NCI-H524 treated with DMSO at 0.1 percent for 48 hours (cell line): Measurements from ENCODE around the gene RASL12.
"Not testable (repeated sequence)": the region's sequence is repeated elsewhere in the genome, so short reads cannot be mapped to it uniquely, and the experiment has no call there.

Source experiments
- DNase-seq: peaks from one replicate; lab custom pipeline; 2025; lab: John Stamatoyannopoulos, UW

RASL12 gene

DNA sequence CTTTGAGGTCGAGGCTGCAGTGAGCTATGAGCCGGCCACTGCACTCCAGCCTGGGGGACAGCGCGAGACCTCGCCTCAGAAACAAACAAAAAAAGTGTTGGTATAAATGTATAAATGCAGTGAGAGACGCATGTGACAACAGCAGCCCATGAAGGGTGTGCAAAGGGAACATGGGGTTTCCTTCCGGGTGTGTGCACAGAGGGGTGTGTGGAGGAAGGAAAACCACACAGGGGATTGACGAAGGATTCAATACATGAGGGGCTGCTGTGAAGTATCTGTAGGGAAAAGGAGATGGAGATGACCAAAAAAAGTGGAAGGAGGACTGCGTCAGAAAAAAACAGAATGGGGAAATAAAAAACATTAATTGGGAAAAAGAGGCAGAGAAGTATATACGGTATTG is 39.5 kb downstream of the RASL12 start:
- DNase-seq = no peak

DNA sequence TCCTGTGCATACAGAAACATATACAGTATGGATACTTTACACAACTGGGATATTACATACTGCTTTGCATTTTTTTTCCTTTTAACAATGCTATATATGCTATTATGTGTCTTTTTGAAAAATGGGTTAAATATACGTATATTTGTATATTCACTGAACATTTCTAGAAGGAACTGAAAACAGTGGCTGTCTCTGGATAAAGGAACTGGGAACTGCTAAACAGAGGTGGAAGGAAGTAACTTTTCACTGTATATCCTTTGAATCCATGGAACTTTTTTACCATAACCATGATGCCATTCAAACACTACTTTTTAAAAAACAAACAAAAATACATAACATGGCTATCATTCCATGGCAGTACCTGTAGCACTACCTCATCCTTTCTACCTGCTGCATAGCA is 40.2 kb downstream of the RASL12 start:
- no peak for DNase-seq

DNA sequence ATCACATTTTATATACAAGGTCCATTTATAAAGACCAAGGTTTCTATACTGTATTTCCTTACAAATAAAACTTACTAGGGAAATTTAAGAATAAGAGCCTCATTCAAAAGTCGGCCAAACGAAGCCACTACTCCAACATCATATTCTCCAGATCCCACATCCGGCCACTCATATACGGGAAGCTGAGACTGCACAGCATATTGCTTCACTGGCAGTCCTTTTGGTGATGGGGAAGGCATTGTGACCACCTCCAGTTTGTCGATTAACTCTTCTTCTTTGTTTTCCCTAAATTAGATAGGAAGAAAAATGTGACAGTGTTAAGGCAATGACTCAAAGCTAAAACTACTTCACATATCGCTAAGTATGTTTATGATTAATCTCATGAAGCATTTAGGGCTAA is 41.0 kb downstream of the RASL12 start:
- no peak for DNase-seq

DNA sequence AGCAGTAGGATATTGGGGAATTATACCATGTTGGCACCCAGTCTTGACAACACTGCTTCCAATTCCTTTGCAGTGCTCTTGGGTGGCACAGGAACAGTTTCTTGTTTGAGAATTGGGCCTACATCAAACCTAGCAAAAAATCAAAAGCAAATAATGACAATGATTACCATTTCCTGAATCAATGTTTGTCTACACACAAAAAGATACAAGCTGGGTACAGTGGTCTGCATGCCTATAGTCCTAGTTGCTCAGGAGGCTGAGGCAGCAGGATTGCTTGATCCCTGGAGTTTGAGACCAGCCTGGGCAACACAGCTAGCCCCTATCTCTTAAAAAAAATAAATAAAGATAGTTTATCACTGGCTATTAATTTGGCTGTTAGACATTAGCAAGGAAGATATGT is 46.3 kb downstream of the RASL12 start:
- no peak for DNase-seq

DNA sequence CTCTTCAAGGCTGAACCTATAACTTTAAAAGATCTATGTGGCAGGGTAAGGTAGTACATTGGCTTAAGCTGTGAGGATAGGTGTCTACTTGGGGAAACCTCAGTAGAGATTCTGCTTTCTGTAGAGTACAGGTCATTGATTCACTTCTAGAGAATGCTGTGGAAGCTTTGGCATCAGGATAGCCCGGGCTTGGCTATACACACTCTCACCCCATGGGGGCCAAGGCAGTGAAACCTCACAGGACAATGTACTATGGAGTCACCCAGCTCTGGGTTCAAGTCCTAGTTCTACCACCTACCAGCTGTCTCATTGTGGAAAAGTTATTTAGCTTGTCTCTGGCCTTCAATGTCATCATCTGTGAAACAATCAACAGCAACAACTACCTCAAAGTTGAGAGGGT is 47.4 kb downstream of the RASL12 start:
- no peak for DNase-seq

DNA sequence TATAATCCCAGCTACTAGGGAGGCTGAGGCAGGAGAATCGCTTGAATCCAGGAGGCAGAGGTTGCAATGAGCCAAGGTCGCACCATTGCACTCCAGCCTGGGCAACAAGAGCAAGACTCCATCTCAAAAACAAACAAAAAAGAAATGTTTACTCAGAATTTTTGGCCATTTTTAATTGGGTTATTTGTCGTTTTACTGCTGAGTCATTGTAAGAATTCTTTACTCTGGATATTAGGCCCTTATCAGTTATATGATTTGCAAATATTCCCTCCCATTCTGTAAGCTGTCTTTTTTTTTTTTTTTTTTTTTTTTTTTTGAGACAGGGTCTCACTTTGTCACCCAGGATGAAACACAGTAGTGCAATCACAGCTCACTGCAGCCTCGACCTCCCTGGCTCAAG is 56.6 kb downstream of the RASL12 start:
- not testable (repeated sequence) for DNase-seq

DNA sequence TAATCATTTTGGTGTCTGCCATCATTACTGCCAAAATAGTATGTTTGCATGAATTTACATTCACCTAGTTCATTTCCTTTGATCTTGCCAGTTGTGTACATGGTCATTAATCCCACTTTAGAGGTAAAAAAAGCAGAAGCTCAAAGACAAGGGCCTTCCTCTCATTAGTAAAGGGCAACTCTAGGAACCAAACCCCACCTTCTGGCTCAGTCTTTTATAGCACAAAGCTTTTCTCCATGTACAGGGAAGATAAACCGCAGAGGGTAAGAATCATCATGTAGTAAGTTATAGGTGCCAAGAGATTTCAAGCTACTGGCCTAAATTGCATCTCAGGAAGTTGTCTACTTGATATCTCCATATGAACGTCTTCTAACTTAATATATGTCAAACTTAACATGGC is 58.8 kb downstream of the RASL12 start:
- no peak for DNase-seq

DNA sequence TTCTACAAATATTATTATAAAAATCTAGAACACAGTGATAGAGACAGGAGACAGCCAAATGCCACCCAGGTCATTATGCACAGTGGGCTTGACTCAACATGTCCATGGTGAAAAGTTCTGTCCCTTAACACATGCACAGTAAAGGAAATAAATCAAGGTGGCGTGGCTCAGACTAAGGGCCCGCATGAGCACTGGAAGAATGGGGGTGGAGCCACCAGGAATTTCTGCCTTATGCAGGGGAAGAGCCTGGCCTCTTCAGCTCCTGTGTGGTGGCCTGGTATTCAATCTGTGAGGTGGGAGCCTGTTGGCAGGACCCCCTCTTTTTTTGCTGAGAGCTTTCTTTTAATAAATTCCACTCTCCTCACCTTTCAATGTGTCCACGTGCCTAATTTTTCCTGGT is 60.9 kb downstream of the RASL12 start:
- DNase-seq = no peak

DNA sequence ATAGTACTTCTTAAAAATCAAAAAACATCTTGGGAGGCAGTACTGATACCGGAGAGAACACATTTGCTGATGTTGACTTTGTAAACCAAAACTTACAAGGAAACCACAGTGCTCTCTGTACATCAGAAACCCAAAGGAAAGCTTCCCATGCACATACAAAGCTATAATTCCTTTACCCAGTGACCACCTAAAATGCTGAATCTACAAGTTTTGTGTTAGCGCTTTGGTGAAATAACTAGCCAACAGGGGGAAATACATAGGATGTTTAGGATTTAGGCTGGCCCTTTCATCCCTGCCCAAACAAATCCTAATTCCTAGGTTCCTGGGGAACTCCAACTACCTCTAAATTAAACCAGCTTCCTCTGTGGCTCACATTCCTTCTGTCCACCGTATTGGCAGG is 62.8 kb downstream of the RASL12 start:
- DNase-seq = no peak
